Measurements from ENCODE around the gene FBXO36. TPM values are rescaled to one million over a fixed set of nuclear protein-coding genes. Genes with fewer than 3 reads are reported as not detected.

The FBXO36 gene
- total and polyA plus RNA-seq, 2 donors (not counting 3 experiments of a cell fraction or from before 2014, with no cell fraction given), result 0.53 to 1.2 TPM

GRCh38 chr2:229880892-229881586 is 41.3 kb upstream of the FBXO36 start:
- Histone ChIP-seq H3K9ac (replicated peaks; ENCODE audit: extremely low read depth, insufficient read depth, low read length) (no peak overlapping the region), H3K4me3 (replicated peaks in 1 of 3; ENCODE audit: insufficient read depth in 1 of 3, low read depth in 1 of 3, low read length in 3 of 3) (no peak overlapping the region), H3K27me3 (ENCODE audit: control insufficient read depth in 2 of 2, insufficient read depth in 2 of 2, low read length in 2 of 2) (no peaks in the 10 kb centered on the region), H3K36me3 (ENCODE audit: control insufficient read depth in 2 of 2, extremely low read depth in 1 of 2, insufficient read depth in 2 of 2, low read length in 2 of 2) (peaks cover 5 to 18% of the 10 kb centered on the region in 2 experiments), H3K9me3 (replicated peaks; ENCODE audit: control insufficient read depth, insufficient read depth, low read length) (no peaks in the 10 kb centered on the region), H3K27ac (ENCODE audit: insufficient read depth, low read depth, low read length) (no peak overlapping the region), H3K79me2 (ENCODE audit: control insufficient read depth, insufficient read depth, low read length) (peaks cover 82% of the 10 kb centered on the region), H3K4me2 (ENCODE audit: insufficient read depth, low read length) (no peak overlapping the region), H3K9me1 (replicated peaks; ENCODE audit: control insufficient read depth, extremely low read depth, insufficient read depth, low read length) (no peaks in the 10 kb centered on the region), H4K20me1 (replicated peaks; ENCODE audit: control insufficient read depth, extremely low read depth, insufficient read depth, low read length) (peaks cover 14% of the 10 kb centered on the region), H2AFZ (ENCODE audit: low read depth, low read length) (no peak overlapping the region), H3K4me1 (ENCODE audit: control insufficient read depth, extremely low read depth, insufficient read depth, low read length) (no peaks in the 10 kb centered on the region)
- FAIRE-seq (no peak), DNase-seq (ENCODE audit: low read depth, low spot score) (no peak)
- TF ChIP-seq GATA2 (IDR thresholded peaks at IDR 0.05; ENCODE audit: insufficient read depth, insufficient read length, low read depth, low read length) (no peak), JUN (IDR thresholded peaks at IDR 0.05; ENCODE audit: borderline replicate concordance, insufficient read depth, insufficient read length, low read depth) (no peak), MYC (IDR thresholded peaks at IDR 0.05; ENCODE audit: low read depth, low read length) (no peak), MAX (IDR thresholded peaks at IDR 0.05; ENCODE audit: insufficient read depth, insufficient read length) (no peak), FOS (IDR thresholded peaks at IDR 0.05; ENCODE audit: borderline replicate concordance, insufficient read depth, low read length) (no peak), POLR2A (IDR thresholded peaks at IDR 0.05; ENCODE audit: low read depth, low read length) (no peak)
- TF ChIP-seq, protein P1, sequence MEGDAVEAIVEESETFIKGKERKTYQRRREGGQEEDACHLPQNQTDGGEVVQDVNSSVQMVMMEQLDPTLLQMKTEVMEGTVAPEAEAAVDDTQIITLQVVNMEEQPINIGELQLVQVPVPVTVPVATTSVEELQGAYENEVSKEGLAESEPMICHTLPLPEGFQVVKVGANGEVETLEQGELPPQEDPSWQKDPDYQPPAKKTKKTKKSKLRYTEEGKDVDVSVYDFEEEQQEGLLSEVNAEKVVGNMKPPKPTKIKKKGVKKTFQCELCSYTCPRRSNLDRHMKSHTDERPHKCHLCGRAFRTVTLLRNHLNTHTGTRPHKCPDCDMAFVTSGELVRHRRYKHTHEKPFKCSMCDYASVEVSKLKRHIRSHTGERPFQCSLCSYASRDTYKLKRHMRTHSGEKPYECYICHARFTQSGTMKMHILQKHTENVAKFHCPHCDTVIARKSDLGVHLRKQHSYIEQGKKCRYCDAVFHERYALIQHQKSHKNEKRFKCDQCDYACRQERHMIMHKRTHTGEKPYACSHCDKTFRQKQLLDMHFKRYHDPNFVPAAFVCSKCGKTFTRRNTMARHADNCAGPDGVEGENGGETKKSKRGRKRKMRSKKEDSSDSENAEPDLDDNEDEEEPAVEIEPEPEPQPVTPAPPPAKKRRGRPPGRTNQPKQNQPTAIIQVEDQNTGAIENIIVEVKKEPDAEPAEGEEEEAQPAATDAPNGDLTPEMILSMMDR (IDR thresholded peaks at IDR 0.05; ENCODE audit: extremely low read depth in 1 of 2, insufficient read depth in 1 of 2, low read depth in 1 of 2, low read length in 2 of 2), result no peak
- CTCF ChIA-PET, result interaction anchor here (1.1 kb wide), 1 partner anchor 11 kb away, joined by 3 read pairs; no protein-coding TSS in a partner anchor
- POLR2A ChIA-PET, result interaction anchor here (0.6 kb wide), 1 partner anchor 40 kb away, joined by 10 read pairs; no protein-coding TSS in a partner anchor
- BruUV-seq (replicated peaks), result no TSS peak
- dilution Hi-C loops (cut with MboI; ENCODE audit: extremely low pct_ligation_motif_present, low sequenced_read_pairs), result no loop called here
- intact Hi-C loops (cut with micrococcal nuclease), result no loop called here
